ENCODE measurements around the gene CACNA1D.
"Not testable (repeated sequence)": the region's sequence is repeated elsewhere in the genome, so short reads cannot be mapped to it uniquely, and the experiment has no call there.

Gene CACNA1D

GRCh38 chr3:53570709-53571108, 76.3 kb downstream of the CACNA1D start:
- Histone ChIP-seq H3K4me1 (ENCODE audit: control insufficient read depth, insufficient read depth, low read length) (peaks cover 22% of the 10 kb centered on the region), H3K4me3 (ENCODE audit: low read length) (no peak overlapping the region), H3K27me3 (ENCODE audit: control insufficient read depth, insufficient read depth, low read length) (no peaks in the 10 kb centered on the region), H3K36me3 (ENCODE audit: control insufficient read depth, insufficient read depth, low read length) (no peaks in the 10 kb centered on the region), H3K9ac (ENCODE audit: low read length) (no peak overlapping the region), H3K9me3 (ENCODE audit: control insufficient read depth, low read length) (no peaks in the 10 kb centered on the region)

GRCh38 chr3:53571264-53571663, 76.9 kb downstream of the CACNA1D start:
- Histone ChIP-seq H3K9ac (ENCODE audit: low read length) (no peak overlapping the region), H3K4me3 (ENCODE audit: low read length) (no peak overlapping the region), H3K27me3 (ENCODE audit: control insufficient read depth, insufficient read depth, low read length) (no peaks in the 10 kb centered on the region), H3K36me3 (ENCODE audit: control insufficient read depth, insufficient read depth, low read length) (no peaks in the 10 kb centered on the region), H3K9me3 (ENCODE audit: control insufficient read depth, low read length) (no peaks in the 10 kb centered on the region), H3K4me1 (ENCODE audit: control insufficient read depth, insufficient read depth, low read length) (peaks cover 22% of the 10 kb centered on the region)

GRCh38 chr3:53572184-53572583, 77.8 kb downstream of the CACNA1D start:
- not testable (repeated sequence) for H3K9me3 ChIP-seq (ENCODE audit: control insufficient read depth, low read length); H3K4me3 ChIP-seq (ENCODE audit: low read length); H3K27me3 ChIP-seq (ENCODE audit: control insufficient read depth, insufficient read depth, low read length); H3K9ac ChIP-seq (ENCODE audit: low read length); H3K36me3 ChIP-seq (ENCODE audit: control insufficient read depth, insufficient read depth, low read length)
- H3K4me1 ChIP-seq (ENCODE audit: control insufficient read depth, insufficient read depth, low read length) = peaks cover 22% of the 10 kb centered on the region

DNA sequence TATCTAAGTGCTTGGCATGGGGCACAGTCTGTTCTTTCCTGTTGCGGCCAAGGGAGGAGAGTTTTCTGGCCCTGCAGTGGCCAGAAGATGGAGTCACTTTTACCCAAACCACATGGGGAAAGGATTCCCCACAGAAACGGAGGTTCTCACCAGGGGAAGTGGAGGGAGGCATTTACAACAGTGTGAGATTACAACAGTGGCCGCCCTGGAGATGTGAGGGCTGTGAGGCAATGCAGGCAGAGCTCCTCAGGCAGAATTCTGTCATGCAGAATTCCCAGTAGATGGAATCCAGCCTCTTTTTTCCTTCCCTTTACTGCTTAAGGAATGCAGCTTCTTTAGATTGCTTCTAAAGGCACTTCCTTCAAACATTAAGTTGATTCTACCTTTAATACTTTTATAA, 83.1 kb downstream of the CACNA1D start:
- H3K9me3 ChIP-seq (ENCODE audit: control insufficient read depth, low read length) = no peaks in the 10 kb centered on the region
- H3K9ac ChIP-seq (ENCODE audit: low read length) = no peak overlapping the region
- no peaks in the 10 kb centered on the region for H3K27me3 ChIP-seq (ENCODE audit: control insufficient read depth, insufficient read depth, low read length)
- peaks cover 7% of the 10 kb centered on the region for H3K4me1 ChIP-seq (ENCODE audit: control insufficient read depth, insufficient read depth, low read length)
- no peaks in the 10 kb centered on the region for H3K36me3 ChIP-seq (ENCODE audit: control insufficient read depth, insufficient read depth, low read length)
- no peak overlapping the region for H3K4me3 ChIP-seq (ENCODE audit: low read length)

GRCh38 chr3:53579636-53580035, 85.2 kb downstream of the CACNA1D start:
- Histone ChIP-seq H3K27me3 (ENCODE audit: control insufficient read depth, insufficient read depth, low read length) (no peaks in the 10 kb centered on the region), H3K9me3 (ENCODE audit: control insufficient read depth, low read length) (no peaks in the 10 kb centered on the region), H3K4me1 (ENCODE audit: control insufficient read depth, insufficient read depth, low read length) (peaks cover 7% of the 10 kb centered on the region), H3K36me3 (ENCODE audit: control insufficient read depth, insufficient read depth, low read length) (no peaks in the 10 kb centered on the region), H3K9ac (ENCODE audit: low read length) (no peak overlapping the region), H3K4me3 (ENCODE audit: low read length) (no peak overlapping the region)

GRCh38 chr3:53581671-53582070, 87.3 kb downstream of the CACNA1D start:
- Histone ChIP-seq H3K36me3 (ENCODE audit: control insufficient read depth, insufficient read depth, low read length) (no peaks in the 10 kb centered on the region), H3K9me3 (ENCODE audit: control insufficient read depth, low read length) (no peaks in the 10 kb centered on the region), H3K4me3 (ENCODE audit: low read length) (no peak overlapping the region), H3K9ac (ENCODE audit: low read length) (no peak overlapping the region), H3K4me1 (ENCODE audit: control insufficient read depth, insufficient read depth, low read length) (no peaks in the 10 kb centered on the region), H3K27me3 (ENCODE audit: control insufficient read depth, insufficient read depth, low read length) (no peaks in the 10 kb centered on the region)

GRCh38 chr3:53583161-53583690, 88.8 kb downstream of the CACNA1D start:
- Histone ChIP-seq H3K27me3 (ENCODE audit: control insufficient read depth, insufficient read depth, low read length) (no peaks in the 10 kb centered on the region), H3K4me3 (ENCODE audit: low read length) (no peak overlapping the region), H3K4me1 (ENCODE audit: control insufficient read depth, insufficient read depth, low read length) (no peaks in the 10 kb centered on the region), H3K9me3 (ENCODE audit: control insufficient read depth, low read length) (no peaks in the 10 kb centered on the region), H3K9ac (ENCODE audit: low read length) (no peak overlapping the region), H3K36me3 (ENCODE audit: control insufficient read depth, insufficient read depth, low read length) (no peaks in the 10 kb centered on the region)

DNA sequence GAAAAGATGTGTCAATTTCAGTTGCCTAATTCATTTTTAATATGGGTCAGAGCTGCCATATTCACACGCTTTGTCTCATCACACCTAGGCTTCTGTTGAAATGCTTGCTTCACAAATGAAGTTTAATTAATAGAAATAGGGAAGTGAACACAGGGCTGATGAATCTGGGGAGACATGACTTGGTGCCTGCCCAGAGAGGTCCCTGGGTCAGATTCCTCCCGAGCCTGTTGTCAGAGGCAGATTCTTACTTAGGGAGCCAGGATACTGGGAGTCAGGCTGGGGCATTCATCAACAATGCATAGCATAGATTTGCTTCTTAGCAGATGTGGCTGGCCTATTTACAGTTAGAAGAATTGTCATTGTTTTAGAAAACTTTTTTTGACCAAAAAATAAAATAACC, 90.6 kb downstream of the CACNA1D start:
- Histone ChIP-seq H3K36me3 (ENCODE audit: control insufficient read depth, insufficient read depth, low read length) (no peaks in the 10 kb centered on the region), H3K27me3 (ENCODE audit: control insufficient read depth, insufficient read depth, low read length) (no peaks in the 10 kb centered on the region), H3K9me3 (ENCODE audit: control insufficient read depth, low read length) (no peaks in the 10 kb centered on the region), H3K4me1 (ENCODE audit: control insufficient read depth, insufficient read depth, low read length) (no peaks in the 10 kb centered on the region), H3K9ac (ENCODE audit: low read length) (no peak overlapping the region), H3K4me3 (ENCODE audit: low read length) (no peak overlapping the region)

- H3K4me1 ChIP-seq (ENCODE audit: control insufficient read depth, insufficient read depth, low read length) = no peaks in the 10 kb centered on the region
- H3K4me3 ChIP-seq (ENCODE audit: low read length) = no peak overlapping the region
- no peaks in the 10 kb centered on the region for H3K27me3 ChIP-seq (ENCODE audit: control insufficient read depth, insufficient read depth, low read length)
- H3K9me3 ChIP-seq (ENCODE audit: control insufficient read depth, low read length) = no peaks in the 10 kb centered on the region
- H3K36me3 ChIP-seq (ENCODE audit: control insufficient read depth, insufficient read depth, low read length) = no peaks in the 10 kb centered on the region
- no peak overlapping the region for H3K9ac ChIP-seq (ENCODE audit: low read length)
These were observed 91.2 kb downstream of the CACNA1D start for GRCh38 chr3:53585627-53586026.

DNA sequence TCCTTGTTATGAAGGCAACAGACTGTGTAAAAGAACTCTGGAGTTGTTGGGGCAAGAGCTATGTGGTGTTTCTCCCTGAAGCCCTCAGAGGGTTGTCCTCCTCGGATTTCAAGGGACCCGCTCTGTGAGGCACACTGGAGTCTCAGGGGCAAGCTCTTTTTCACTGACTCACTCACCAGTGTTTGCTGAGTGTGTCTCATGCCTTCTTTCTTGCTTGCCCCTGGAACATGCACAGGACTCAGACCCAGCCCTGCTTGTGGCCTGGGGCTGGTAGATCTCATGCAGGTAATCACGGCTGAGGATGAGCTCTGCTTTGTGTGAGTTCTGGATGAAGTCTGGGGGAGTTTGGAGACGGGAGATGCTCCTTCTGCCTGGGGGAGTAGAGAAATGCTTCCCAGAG, 93.7 kb downstream of the CACNA1D start:
- no peak overlapping the region for H3K9ac ChIP-seq (ENCODE audit: low read length)
- no peaks in the 10 kb centered on the region for H3K36me3 ChIP-seq (ENCODE audit: control insufficient read depth, insufficient read depth, low read length)
- H3K4me3 ChIP-seq (ENCODE audit: low read length) = no peak overlapping the region
- no peaks in the 10 kb centered on the region for H3K9me3 ChIP-seq (ENCODE audit: control insufficient read depth, low read length)
- H3K4me1 ChIP-seq (ENCODE audit: control insufficient read depth, insufficient read depth, low read length) = no peaks in the 10 kb centered on the region
- H3K27me3 ChIP-seq (ENCODE audit: control insufficient read depth, insufficient read depth, low read length) = no peaks in the 10 kb centered on the region

GRCh38 chr3:53589201-53589600, 94.8 kb downstream of the CACNA1D start:
- Histone ChIP-seq H3K9ac (ENCODE audit: low read length) (no peak overlapping the region), H3K36me3 (ENCODE audit: control insufficient read depth, insufficient read depth, low read length) (no peaks in the 10 kb centered on the region), H3K27me3 (ENCODE audit: control insufficient read depth, insufficient read depth, low read length) (no peaks in the 10 kb centered on the region), H3K9me3 (ENCODE audit: control insufficient read depth, low read length) (no peaks in the 10 kb centered on the region), H3K4me1 (ENCODE audit: control insufficient read depth, insufficient read depth, low read length) (no peaks in the 10 kb centered on the region), H3K4me3 (ENCODE audit: low read length) (no peak overlapping the region)

DNA sequence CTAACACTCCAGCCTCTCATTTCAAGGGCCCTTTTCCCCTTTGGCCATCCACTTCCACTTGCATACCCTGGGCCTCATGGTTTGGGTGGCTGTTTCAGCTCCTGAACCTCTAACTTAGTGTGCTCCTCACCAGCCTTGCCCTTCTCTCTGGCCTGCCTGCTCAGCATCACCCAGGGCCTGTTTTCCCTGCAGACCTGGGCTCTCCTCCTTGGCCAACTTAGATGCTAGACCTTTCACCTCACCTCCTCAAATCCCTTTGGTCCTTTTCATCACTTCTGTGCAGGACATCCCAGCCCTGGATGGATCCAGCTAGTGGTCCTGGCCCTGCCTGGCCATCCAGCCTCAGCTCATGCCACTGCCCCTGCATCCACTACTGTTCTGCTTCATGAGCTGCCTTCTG, 95.4 kb downstream of the CACNA1D start:
- Histone ChIP-seq H3K4me1 (ENCODE audit: control insufficient read depth, insufficient read depth, low read length) (no peaks in the 10 kb centered on the region), H3K9ac (ENCODE audit: low read length) (no peak overlapping the region), H3K36me3 (ENCODE audit: control insufficient read depth, insufficient read depth, low read length) (no peaks in the 10 kb centered on the region), H3K27me3 (ENCODE audit: control insufficient read depth, insufficient read depth, low read length) (no peaks in the 10 kb centered on the region), H3K9me3 (ENCODE audit: control insufficient read depth, low read length) (no peaks in the 10 kb centered on the region), H3K4me3 (ENCODE audit: low read length) (no peak overlapping the region)

DNA sequence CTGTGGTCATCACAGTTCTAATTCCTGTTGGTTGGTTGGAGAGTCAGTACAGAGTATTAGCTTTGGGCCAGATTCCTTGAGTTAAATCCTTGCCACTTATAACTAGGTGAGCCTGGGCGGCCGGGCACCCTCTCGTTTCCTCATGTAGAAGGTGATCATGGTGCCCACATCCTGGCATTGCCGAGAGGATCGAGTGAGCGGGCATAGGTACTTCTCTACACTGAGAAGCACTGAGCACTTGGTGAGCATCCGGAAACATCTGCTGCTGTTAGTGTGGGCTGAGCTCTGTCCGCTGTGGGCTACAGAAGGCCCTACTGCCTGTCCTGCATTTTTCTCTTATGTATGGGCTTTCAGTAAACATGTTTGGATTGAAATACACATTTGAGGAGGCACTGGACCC, 96.2 kb downstream of the CACNA1D start:
- H3K9me3 ChIP-seq (ENCODE audit: control insufficient read depth, low read length) = no peaks in the 10 kb centered on the region
- H3K4me1 ChIP-seq (ENCODE audit: control insufficient read depth, insufficient read depth, low read length) = no peaks in the 10 kb centered on the region
- H3K27me3 ChIP-seq (ENCODE audit: control insufficient read depth, insufficient read depth, low read length) = no peaks in the 10 kb centered on the region
- H3K36me3 ChIP-seq (ENCODE audit: control insufficient read depth, insufficient read depth, low read length) = no peaks in the 10 kb centered on the region
- H3K9ac ChIP-seq (ENCODE audit: low read length) = no peak overlapping the region
- H3K4me3 ChIP-seq (ENCODE audit: low read length) = no peak overlapping the region
